ENCODE data around the gene GCDH.
A peak's percentile ranks its signal among the peaks of the same experiment; 100 is the strongest.
"Not testable (repeated sequence)": the region's sequence is repeated elsewhere in the genome, so short reads cannot be mapped to it uniquely, and the experiment has no call there.

Gene GCDH

GRCh38 chr19:12899891-12900518 lies 9.0 kb downstream of the GCDH start:
- no peak overlapping the region for H3K4me3 ChIP-seq (ENCODE audit: low read depth, low read length)

- H3K4me3 ChIP-seq (ENCODE audit: low read depth, low read length): no peak overlapping the region
These were observed 16.2 kb downstream of the GCDH start for GRCh38 chr19:12907166-12907565.

GRCh38 chr19:12912571-12912970 lies 21.6 kb downstream of the GCDH start:
- H3K4me3 ChIP-seq (ENCODE audit: low read depth, low read length): no peak overlapping the region

GRCh38 chr19:12913011-12913561 lies 22.1 kb downstream of the GCDH start:
- no peak overlapping the region for H3K4me3 ChIP-seq (ENCODE audit: low read depth, low read length)

- H3K4me3 ChIP-seq (ENCODE audit: low read depth, low read length): no peak overlapping the region
These were observed 23.1 kb downstream of the GCDH start for GRCh38 chr19:12913851-12914690.

DNA sequence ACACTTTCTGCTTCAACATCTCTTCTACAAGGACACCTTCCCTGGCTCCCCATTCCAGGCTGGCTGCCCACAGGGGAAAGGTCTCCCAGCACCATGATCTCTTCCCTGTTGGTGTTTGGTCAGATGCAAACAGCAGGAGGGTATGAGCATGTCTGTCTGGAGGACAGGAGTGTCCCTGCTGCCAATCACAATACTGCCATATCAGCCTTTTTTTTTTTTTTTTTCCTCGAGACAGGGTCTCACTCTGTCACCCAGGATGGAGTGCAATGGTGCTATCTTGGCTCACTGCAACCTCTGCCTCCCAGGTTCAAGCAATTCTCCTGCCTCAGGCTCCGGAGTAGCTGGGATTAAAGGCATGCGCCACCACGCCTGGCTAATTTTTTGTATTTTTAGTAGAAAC lies 24.9 kb downstream of the GCDH start:
- H3K4me3 ChIP-seq (ENCODE audit: low read depth, low read length): not testable (repeated sequence)

DNA sequence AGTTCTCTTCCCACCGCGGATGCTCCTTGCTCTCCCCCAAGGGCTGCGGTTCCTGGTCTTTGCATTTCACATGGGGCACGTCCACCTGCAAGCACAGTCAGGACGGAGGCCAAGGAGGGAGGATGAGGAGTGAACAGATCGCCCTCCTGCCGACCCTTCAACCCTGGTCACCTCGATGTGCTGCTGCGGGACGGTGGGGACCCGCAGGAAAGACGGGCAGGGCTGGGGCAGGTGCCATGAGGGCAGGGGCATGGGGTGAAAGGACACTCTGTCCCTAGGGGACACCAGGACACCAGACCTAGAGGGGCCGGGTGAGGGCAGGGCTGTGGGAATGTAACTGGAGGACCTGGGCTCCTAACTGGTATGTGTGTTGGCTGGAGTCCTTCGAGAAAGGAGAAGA lies 27.3 kb downstream of the GCDH start:
- H3K4me3 ChIP-seq (ENCODE audit: low read depth, low read length): no peak overlapping the region

- no peak overlapping the region for H3K4me3 ChIP-seq (ENCODE audit: low read depth, low read length)
These were observed 30.1 kb downstream of the GCDH start for GRCh38 chr19:12921047-12921446.

DNA sequence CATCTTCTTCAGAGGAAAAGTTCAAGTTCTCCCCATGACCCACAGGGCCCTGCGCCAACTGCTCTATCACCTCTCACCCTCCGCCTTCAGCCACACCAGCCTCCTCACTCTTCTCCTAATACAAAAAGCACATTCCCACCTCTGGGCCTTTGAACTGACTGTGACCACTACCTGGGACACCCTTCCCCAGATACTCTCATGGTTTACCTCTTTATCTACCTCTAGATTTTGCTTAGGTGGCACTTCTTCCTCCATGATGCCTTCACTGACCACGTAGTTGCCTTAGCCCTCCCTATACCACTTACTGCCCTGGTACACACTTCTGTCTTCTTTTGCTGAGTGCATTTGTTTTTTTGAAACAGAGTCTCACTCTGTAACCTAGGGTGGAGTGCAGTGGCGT lies 32.0 kb downstream of the GCDH start:
- H3K4me3 ChIP-seq (ENCODE audit: low read depth, low read length): no peak overlapping the region

DNA sequence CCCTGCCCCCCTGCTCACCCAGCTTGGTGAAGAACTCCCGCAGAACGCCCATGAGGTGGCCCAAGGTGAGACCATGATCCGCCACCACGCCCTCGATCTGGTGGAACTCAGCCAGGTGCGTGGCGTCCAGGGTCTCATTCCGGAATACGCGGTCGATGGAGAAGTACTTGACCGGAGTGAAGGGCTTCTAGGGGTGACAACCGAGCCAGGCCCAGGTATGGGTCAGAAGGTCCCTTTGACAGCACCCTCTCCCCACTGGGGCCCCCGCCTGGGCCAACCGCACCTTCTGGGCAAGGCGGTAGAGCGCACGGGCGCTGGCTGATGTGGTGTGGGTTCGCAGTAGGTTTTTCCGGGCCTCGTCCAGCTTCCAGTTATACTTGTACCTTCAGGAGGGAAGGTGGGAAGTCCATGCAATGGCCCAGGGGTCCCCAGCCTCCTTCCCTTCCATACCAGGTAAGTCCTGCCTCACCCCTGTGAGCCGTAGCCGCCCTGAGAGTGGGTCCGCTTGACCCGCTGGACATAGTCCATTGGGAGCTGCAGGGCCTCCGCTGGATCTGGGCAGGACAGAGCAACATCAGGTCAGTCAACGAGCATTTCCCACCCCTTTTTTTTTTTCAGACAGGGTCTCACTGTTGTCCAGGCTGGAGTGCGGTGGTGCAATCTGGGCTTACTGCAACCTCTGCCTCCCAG lies 33.8 kb downstream of the GCDH start:
- no peak overlapping the region for H3K4me3 ChIP-seq (ENCODE audit: low read depth, low read length)

DNA sequence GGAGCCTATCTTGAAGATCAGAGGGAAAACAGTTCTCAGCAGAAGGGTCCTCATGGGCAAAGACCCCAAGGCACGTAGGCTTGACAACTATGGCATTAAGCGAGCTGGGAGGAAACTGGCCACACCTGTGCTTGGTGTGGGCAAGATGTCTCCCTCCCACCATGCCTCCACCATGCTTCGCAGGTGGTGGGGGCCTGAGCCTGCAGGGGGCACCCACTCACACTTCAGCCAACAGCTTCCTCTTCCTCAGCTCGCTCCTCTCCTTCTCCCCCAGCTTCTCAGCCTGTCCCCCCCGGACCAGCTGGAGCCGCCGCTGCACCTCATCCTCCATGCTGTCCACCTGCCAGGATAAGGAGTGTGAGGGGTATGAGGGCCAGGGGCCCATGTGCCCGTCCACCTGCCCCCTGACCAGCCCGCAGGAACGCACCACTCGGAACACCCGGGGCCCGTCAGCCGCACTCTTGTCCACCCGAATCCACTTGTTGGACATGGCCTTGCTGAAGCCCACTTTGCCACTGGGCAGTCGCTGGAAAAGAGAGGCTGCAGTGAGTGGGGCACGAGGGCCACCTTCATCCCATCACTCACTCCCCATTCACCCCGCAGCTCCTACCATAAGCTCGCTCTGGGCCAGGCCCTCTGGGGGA lies 39.2 kb downstream of the GCDH start:
- H3K4me3 ChIP-seq (ENCODE audit: low read depth, low read length): no peak overlapping the region

- H3K4me3 ChIP-seq (ENCODE audit: low read depth, low read length): peak overlapping the region; percentile 100
These were observed 41.7 kb downstream of the GCDH start for GRCh38 chr19:12932392-12933286.

DNA sequence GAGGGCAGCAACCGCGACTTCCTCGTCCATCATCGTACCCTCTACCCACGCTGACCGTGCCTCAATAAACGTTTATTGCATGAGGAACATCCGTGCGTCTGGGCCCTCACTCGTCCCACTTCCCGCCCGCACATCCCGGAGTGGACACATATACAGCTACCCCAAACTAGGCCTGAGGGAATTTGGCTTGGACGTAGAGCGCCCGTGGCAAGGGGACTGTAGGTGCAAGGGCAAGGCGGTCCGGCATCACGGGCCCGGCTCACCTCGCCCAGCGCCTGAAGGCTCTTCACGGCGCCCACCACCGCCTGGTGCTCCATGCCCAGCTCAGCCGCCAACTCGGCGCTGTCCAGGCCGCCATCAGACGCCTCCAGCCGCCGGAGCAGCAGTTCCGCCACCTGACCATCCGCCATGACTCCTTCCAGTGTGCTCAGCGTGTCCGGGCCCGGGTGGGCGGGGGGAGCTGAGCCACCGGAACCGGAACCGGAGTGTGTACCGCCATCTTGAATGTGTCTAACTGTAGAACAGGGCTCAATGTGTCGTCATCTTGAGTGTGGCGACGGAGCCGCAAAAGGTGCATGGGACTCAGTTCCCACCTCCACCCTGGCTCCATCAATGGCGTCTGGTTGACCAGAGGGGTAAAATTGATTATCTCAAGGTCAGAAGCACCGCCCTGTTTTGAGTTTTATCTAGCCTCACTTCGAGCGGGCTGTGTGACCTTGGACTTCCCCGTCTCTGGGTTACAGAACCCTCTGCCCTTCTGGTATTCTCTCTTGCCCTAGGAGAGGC lies 42.5 kb downstream of the GCDH start, which contains the start of gene FARSA:
Gene FARSA (minus strand): TSS at position 425 of the 786 bp plus-strand sequence. CDS start 15 bp downstream, at position 410.
- peak within 1 kb of the TSS; percentile 100 for H3K4me3 ChIP-seq (ENCODE audit: low read depth, low read length)

GRCh38 chr19:12935071-12935470 lies 44.1 kb downstream of the GCDH start:
- H3K4me3 ChIP-seq (ENCODE audit: low read depth, low read length): no peak overlapping the region

GRCh38 chr19:12936582-12936981 lies 45.6 kb downstream of the GCDH start:
- no peak overlapping the region for H3K4me3 ChIP-seq (ENCODE audit: low read depth, low read length)

- H3K4me3 ChIP-seq (ENCODE audit: low read depth, low read length): peak overlapping the region; percentile 41
These were observed 46.4 kb downstream of the GCDH start for GRCh38 chr19:12937093-12937926.

DNA sequence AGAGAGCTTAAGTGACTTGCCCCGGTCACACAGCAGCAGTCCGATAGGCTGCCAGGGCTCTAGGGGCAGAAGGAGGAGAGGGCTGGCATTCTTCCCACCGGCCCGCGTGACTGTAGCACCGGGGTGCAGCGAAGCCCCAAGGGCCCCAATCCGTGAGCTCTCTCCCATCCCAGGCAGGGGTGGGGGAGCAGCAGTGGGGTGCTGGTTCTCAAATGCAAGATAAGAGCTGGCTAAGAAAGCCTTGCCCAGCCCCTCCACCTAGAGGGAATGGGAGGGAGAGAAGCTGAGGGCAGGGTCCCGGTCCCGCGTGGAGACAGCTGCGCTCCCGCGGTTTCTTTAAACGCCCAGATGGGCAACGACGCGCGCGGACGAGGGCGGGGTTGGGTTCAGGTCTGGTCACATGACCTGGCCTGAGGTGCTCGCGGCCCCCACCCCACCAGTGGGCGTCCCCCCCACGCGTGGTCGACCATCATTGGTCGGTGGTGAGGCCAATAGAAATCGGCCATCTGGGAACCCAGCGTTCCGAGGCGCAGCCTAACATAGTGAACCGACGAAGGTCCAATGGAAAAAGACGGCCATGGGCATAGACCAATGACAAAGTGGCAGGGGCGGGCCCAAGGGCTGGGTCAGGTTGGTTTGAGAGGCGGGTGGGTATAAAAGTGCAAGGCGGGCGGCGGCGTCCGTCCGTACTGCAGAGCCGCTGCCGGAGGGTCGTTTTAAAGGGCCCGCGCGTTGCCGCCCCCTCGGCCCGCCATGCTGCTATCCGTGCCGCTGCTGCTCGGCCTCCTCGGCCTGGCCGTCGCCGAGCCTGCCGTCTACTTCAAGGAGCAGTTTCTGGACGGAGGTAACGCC lies 47.2 kb downstream of the GCDH start, which contains the start of gene CALR:
Gene CALR (plus strand): TSS at position 683 of the 852 bp plus-strand sequence. CDS start 71 bp downstream, at position 754.
- H3K4me3 ChIP-seq (ENCODE audit: low read depth, low read length): peak within 1 kb of the TSS; percentile 89

Data from iPS-11a (cell line).